Glutamatergic neuron (in vitro differentiated cells): ENCODE results near the gene AK3. TPM values are rescaled to one million over a fixed set of nuclear protein-coding genes. Genes with fewer than 3 reads are reported as not detected.

Experiments used
- DNase-seq: peaks from one replicate; pipeline ENCODE4 v3.0.0; 2022
- H3K27ac Mint-ChIP-seq: one replicate; pipeline ENCODE4 v1.8.0; 2020; ENCODE audit warnings: mild to moderate bottlenecking, mixed read lengths, inconsistent platforms; ENCODE audit not compliant: unreplicated experiment
- H3K27me3 Mint-ChIP-seq: one replicate; pipeline ENCODE4 v1.8.0; 2020; ENCODE audit warnings: mild to moderate bottlenecking, moderate library complexity, mixed read lengths, inconsistent platforms; ENCODE audit not compliant: unreplicated experiment
- H3K36me3 Mint-ChIP-seq: one replicate; pipeline ENCODE4 v1.8.0; 2020; ENCODE audit warnings: mild to moderate bottlenecking, mixed read lengths, inconsistent platforms; ENCODE audit not compliant: unreplicated experiment
- H3K4me1 Mint-ChIP-seq: one replicate; pipeline ENCODE4 v1.8.0; 2020; ENCODE audit warnings: mild to moderate bottlenecking, low read depth, mixed read lengths, inconsistent platforms; ENCODE audit not compliant: unreplicated experiment
- H3K4me3 Mint-ChIP-seq: one replicate; pipeline ENCODE4 v1.8.0; 2020; ENCODE audit warnings: mild to moderate bottlenecking, mixed read lengths, inconsistent platforms; ENCODE audit not compliant: unreplicated experiment
- H3K9me3 Mint-ChIP-seq: one replicate; pipeline ENCODE4 v1.8.0; 2020; ENCODE audit warnings: mild to moderate bottlenecking, moderate library complexity, mixed read lengths, inconsistent platforms; ENCODE audit not compliant: unreplicated experiment
- total RNA-seq: library from RNA; stranded (reverse); fragmentation: NEBNext Ultra II Directional; extraction: Animal tissue kit (Norgen Biotek cat#: 25700); gene quantifications from one replicate; pipeline ENCODE4 v1.2.1, GENCODE V29; 2021; ENCODE audit not compliant: unreplicated experiment
- TF ChIP-seq, protein P1 (sequence below): fragments of 200-600 bp; sonication (generic); IDR thresholded peaks from one replicate; pipeline ENCODE4 v1.5.0; 2021; ENCODE audit not compliant: partially characterized antibody, unreplicated experiment

AK3 gene
- total RNA-seq, 1 donor from 2014 or later: 33.7 TPM

DNA sequence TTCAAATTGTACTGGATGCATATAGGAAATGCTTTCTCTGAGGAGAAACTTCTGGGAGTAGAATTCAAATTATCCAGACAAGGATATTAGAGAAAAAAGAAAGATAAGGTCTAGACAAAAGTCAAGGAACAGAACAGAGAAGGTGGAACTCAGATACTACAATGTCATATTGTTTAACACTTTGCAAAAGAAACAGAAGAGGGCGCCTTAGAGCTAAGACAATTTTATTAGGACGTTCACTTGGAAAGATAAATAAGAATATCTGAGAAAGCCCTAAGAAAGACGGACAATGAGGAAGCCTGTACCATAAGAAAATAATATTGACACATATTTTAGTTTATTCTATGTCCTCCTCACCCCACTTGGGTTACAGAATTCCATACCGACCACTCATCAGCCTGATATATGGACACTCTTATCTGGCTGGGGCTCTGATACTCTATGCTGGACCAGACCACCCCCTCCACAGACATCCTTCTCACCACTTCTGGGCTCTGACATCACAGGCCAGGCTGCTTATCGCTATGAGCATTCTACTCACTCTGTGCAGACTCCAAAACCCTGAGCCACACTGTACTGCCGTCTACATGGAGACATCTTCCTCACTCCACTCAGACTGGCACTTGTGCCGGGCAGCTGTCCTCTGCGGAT is 9.1 kb upstream of the AK3 start:
- no peaks in the 10 kb centered on the region for H3K36me3 Mint-ChIP-seq
- H3K4me1 Mint-ChIP-seq: no peaks in the 10 kb centered on the region
- no peak overlapping the region for H3K4me3 Mint-ChIP-seq
- TF ChIP-seq, protein P1, sequence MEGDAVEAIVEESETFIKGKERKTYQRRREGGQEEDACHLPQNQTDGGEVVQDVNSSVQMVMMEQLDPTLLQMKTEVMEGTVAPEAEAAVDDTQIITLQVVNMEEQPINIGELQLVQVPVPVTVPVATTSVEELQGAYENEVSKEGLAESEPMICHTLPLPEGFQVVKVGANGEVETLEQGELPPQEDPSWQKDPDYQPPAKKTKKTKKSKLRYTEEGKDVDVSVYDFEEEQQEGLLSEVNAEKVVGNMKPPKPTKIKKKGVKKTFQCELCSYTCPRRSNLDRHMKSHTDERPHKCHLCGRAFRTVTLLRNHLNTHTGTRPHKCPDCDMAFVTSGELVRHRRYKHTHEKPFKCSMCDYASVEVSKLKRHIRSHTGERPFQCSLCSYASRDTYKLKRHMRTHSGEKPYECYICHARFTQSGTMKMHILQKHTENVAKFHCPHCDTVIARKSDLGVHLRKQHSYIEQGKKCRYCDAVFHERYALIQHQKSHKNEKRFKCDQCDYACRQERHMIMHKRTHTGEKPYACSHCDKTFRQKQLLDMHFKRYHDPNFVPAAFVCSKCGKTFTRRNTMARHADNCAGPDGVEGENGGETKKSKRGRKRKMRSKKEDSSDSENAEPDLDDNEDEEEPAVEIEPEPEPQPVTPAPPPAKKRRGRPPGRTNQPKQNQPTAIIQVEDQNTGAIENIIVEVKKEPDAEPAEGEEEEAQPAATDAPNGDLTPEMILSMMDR: peak; percentile 65
- H3K27ac Mint-ChIP-seq: no peak overlapping the region
- no peaks in the 10 kb centered on the region for H3K9me3 Mint-ChIP-seq
- H3K27me3 Mint-ChIP-seq: no peaks in the 10 kb centered on the region
- no peak for DNase-seq

DNA sequence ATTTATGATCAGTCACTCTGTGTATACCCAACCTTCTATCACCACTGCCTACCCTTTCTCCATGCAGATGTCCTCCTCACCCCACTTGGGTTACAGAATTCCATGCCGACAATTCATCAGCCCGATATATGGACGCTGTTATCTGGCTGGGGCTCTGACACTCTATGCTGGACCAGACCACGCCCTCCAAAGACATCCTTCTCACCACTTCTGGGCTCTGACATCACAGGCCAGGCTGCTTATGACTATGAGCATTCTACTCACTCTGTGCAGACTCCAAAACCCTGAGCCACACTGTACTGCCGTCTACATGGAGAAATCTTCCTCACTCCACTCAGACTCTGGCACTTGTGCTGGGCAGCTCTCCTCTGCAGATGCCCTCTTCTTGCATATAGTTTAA is 7.6 kb upstream of the AK3 start:
- no peak for DNase-seq
- no peaks in the 10 kb centered on the region for H3K27me3 Mint-ChIP-seq
- TF ChIP-seq, protein P1: no peak
- no peaks in the 10 kb centered on the region for H3K36me3 Mint-ChIP-seq
- H3K27ac Mint-ChIP-seq: no peak overlapping the region
- H3K4me3 Mint-ChIP-seq: no peak overlapping the region
- H3K4me1 Mint-ChIP-seq: no peaks in the 10 kb centered on the region
- H3K9me3 Mint-ChIP-seq: no peaks in the 10 kb centered on the region

DNA sequence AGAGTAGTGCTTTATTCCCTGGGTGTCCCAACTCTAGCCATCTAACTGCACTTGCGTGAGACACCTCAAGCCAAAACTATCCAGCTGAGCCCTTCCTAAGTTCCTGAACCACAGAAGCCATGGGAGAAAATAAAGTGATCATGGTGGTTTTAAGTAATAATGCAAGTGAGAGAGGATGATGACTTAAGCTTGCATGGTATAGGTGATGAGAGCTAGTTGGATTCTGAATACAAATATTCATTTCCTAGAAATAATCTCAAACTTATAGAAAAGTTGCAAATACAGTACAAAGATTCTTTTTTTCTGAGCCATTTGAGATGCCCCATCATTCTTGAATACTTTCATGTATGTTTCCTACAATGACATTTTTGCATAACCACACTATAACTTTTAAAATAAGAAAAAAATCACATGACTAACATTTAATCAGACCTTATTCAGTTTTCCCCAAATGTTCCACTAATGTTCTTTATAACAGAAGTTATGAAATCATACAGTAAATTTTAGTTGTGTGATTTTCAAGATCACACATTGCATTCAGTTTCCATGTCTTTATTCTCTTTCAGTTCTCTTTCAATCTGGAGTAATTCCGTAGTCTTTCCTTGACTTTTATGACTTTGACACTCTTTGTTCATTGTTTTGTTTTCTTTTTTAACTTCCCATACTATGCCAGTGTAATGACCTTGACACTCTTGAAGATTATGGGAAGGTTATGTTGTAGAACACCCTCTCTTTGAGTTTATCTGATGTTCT is 5.5 kb upstream of the AK3 start:
- DNase-seq: no peak
- Mint-ChIP-seq H3K9me3 (no peaks in the 10 kb centered on the region), H3K36me3 (no peaks in the 10 kb centered on the region), H3K4me1 (no peaks in the 10 kb centered on the region), H3K27me3 (no peaks in the 10 kb centered on the region), H3K4me3 (no peak overlapping the region), H3K27ac (no peak overlapping the region)
- TF ChIP-seq, protein P1: no peak

DNA sequence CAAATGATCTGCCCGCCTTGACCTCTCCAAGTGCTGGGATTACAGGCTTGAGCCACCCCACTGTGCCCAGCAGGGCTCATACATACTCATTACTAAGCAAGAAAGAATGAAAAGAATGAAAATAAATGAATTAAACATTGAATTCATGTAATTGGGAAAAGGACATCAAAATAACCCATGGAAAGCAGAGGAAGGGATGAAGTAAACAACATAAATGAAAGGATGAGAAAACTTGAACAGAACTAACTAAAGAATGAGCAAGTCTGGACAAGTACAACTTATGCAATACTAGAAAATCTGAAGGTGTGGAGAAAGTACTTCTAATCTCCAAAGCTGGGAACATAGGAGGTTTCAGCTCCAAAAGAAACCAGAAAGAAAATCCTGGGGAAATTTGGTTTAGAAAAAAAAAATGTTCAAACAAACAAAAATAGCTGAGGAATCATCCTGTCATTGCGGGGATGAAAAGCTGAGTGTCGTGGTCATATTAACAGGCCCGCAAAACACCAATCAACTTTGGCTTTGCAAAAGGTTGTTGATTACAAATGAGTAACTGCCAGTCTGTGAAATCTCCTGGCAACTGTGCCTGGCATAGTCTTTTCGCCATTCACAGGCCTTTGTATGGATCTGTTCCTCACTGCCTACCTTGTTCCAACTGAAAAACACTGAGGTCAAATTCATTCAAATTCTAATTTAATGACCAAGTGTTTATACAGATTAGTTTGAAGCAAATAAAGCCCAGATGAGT is 2.3 kb upstream of the AK3 start:
- DNase-seq: no peak
- H3K4me3 Mint-ChIP-seq: no peak overlapping the region
- peaks cover 4% of the 10 kb centered on the region for H3K9me3 Mint-ChIP-seq
- H3K4me1 Mint-ChIP-seq: no peaks in the 10 kb centered on the region
- H3K36me3 Mint-ChIP-seq: no peaks in the 10 kb centered on the region
- peaks cover 4% of the 10 kb centered on the region for H3K27me3 Mint-ChIP-seq
- TF ChIP-seq, protein P1: no peak
- H3K27ac Mint-ChIP-seq: no peak overlapping the region
